Neural cell (in vitro differentiated cells): Measurements from ENCODE around the gene ZNF43. TPM values are rescaled to one million over a fixed set of nuclear protein-coding genes. Genes with fewer than 3 reads are reported as not detected.
A peak's percentile ranks its signal among the peaks of the same experiment; 100 is the strongest.

Source experiments
- H2AFZ ChIP-seq: fragments of 200-600, 300-800 bp; sonication (generic), shearing (Covaris generic); 2 replicates; pipeline ENCODE4 v1.6.0; 2014; ENCODE audit warnings: low read depth, mild to moderate bottlenecking, antibody characterized with exemption, low read length, moderate library complexity
- H3F3A ChIP-seq: fragments of 200-600 bp; shearing (Covaris generic); 2 replicates; pipeline ENCODE4 v1.6.1; 2016; ENCODE audit warnings: mild to moderate bottlenecking, moderate library complexity, mixed read lengths, antibody characterized with exemption, low read length; ENCODE audit not compliant: insufficient read depth, poor library complexity, severe bottlenecking
- H3K27ac ChIP-seq: fragments of 200-600, 300-800 bp; sonication (generic), shearing (Covaris generic); 2 replicates; pipeline ENCODE4 v1.5.1; 2014; ENCODE audit warnings: mild to moderate bottlenecking, low read length, moderate library complexity
- H3K27me3 ChIP-seq: fragments of 300-800, 200-600 bp; sonication (generic), shearing (Covaris generic); 2 replicates; pipeline ENCODE4 v1.6.0; 2014; ENCODE audit warnings: mild to moderate bottlenecking, low read depth, low read length, moderate library complexity; ENCODE audit not compliant: insufficient read depth
- H3K36me3 ChIP-seq: fragments of 300-800, 200-600 bp; sonication (generic), shearing (Covaris generic); 2 replicates; pipeline ENCODE4 v1.5.1; 2014; ENCODE audit warnings: mild to moderate bottlenecking, antibody characterized with exemption, low read length, moderate library complexity; ENCODE audit not compliant: insufficient read depth
- H3K4me2 ChIP-seq: fragments of 300-800, 200-600 bp; sonication (generic), shearing (Covaris generic); 2 replicates; pipeline ENCODE4 v1.6.0; 2014; ENCODE audit warnings: mild to moderate bottlenecking, low read length
- H3K4me3 ChIP-seq: fragments of 300-800, 200-600 bp; sonication (generic), shearing (Covaris generic); 2 replicates; pipeline ENCODE4 v1.5.1; 2014; ENCODE audit warnings: mild to moderate bottlenecking, low read length, moderate library complexity
- H3K79me2 ChIP-seq: fragments of 200-600 bp; shearing (Covaris generic); replicated peaks from 2 replicates; pipeline ENCODE4 v1.6.0; 2014; ENCODE audit warnings: mild to moderate bottlenecking, low read length, moderate library complexity; ENCODE audit not compliant: insufficient read depth
- H3K9ac ChIP-seq: fragments of 300-800, 200-600 bp; sonication (generic), shearing (Covaris generic); 2 replicates; pipeline ENCODE4 v1.6.1; 2016; ENCODE audit warnings: mild to moderate bottlenecking, low read length, mixed read lengths
- H3K9me2 ChIP-seq: fragments of 200-600 bp; shearing (Covaris generic); 2 replicates; pipeline ENCODE4 v1.6.1; 2016; ENCODE audit warnings: mild to moderate bottlenecking, low read length, mixed read lengths; ENCODE audit not compliant: insufficient read depth
- H3K9me3 ChIP-seq: fragments of 200-600, 300-800 bp; sonication (generic), shearing (Covaris generic); 2 replicates; pipeline ENCODE4 v1.6.1; 2016; ENCODE audit warnings: mild to moderate bottlenecking, mixed run types, low read length, moderate library complexity, mixed read lengths
- H4K20me1 ChIP-seq: fragments of 200-600 bp; shearing (Covaris generic); 2 replicates; pipeline ENCODE4 v1.6.1; 2016; ENCODE audit warnings: mild to moderate bottlenecking, mixed run types; ENCODE audit not compliant: insufficient read depth
- EP300 ChIP-seq: fragments of 450-650 bp; conservative IDR thresholded peaks from 2 replicates; pipeline ENCODE4 v1.6.1; 2014; ENCODE audit warnings: antibody characterized with exemption, mild to moderate bottlenecking, moderate library complexity; ENCODE audit not compliant: poor library complexity, severe bottlenecking
- EZH2 ChIP-seq: fragments of 200-600, 300-800 bp; shearing (Covaris generic), sonication (generic); IDR thresholded peaks from 2 replicates; pipeline ENCODE4 v1.6.1; 2014; ENCODE audit warnings: antibody characterized with exemption, low read length, borderline replicate concordance, mild to moderate bottlenecking; ENCODE audit not compliant: insufficient read depth, poor library complexity, severe bottlenecking
- MXI1 ChIP-seq: fragments of 450-650 bp; conservative IDR thresholded peaks from 2 replicates; pipeline ENCODE4 v1.6.1; 2014; ENCODE audit warnings: antibody characterized with exemption, mild to moderate bottlenecking; ENCODE audit not compliant: poor library complexity, severe bottlenecking
- POLR2AphosphoS5 ChIP-seq: IDR thresholded peaks from 2 replicates; pipeline ENCODE4 v1.6.1; 2012
- RAD21 ChIP-seq: fragments of 450-650 bp; conservative IDR thresholded peaks from 2 replicates; pipeline ENCODE4 v1.6.1; 2014; ENCODE audit warnings: antibody characterized with exemption, mild to moderate bottlenecking, moderate library complexity
- REST ChIP-seq: IDR thresholded peaks from 2 replicates; pipeline ENCODE4 v1.6.1; 2012; ENCODE audit warnings: borderline replicate concordance
- SMC3 ChIP-seq: fragments of 450-650 bp; conservative IDR thresholded peaks from 2 replicates; pipeline ENCODE4 v1.6.1; 2014; ENCODE audit warnings: antibody characterized with exemption, mild to moderate bottlenecking, moderate library complexity; ENCODE audit not compliant: poor library complexity
- TAF1 ChIP-seq: IDR thresholded peaks from 2 replicates; pipeline ENCODE4 v1.6.1; 2012; ENCODE audit warnings: low read depth
- polyA plus RNA-seq: library from polyadenylated mRNA; depleted of rRNA; stranded (reverse); fragments of >200 nt; gene quantifications from 2 replicates; pipeline ENCODE4 v1.2.3, GENCODE V29; 2014
- TF ChIP-seq, protein P1 (sequence below): fragments of 450-650 bp; IDR thresholded peaks from 2 replicates; pipeline ENCODE4 v1.5.1; 2014; ENCODE audit warnings: antibody characterized with exemption, mild to moderate bottlenecking, moderate library complexity; ENCODE audit not compliant: poor library complexity, severe bottlenecking

ZNF43 gene
- polyA plus RNA-seq, 1 donor from 2014 or later: 18.1 TPM

DNA sequence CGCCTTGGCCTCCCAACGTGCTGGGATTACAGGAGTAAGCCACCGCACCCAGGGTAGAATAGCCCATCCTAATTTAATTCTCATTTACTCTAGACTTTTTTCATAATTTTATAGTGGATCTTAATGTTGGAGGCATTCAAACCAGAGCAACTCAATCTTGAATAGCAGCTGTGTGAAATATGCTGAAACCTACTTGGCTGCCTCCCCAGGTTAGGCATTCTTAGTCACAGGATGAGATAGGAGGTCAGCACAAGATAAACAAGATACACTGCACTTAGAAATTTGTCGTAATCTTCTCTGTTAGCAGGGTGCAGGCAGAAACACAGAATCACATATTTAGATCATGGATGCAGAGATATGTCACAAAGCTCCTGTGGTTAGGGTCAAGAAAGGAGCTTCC is 2.7 kb upstream of the ZNF43 start:
- Histone ChIP-seq H3F3A (peaks cover 5% of the 10 kb centered on the region), H3K9me3 (peaks cover 2% of the 10 kb centered on the region), H3K27ac (no peak overlapping the region), H3K4me3 (no peak overlapping the region), H3K4me2 (no peak overlapping the region), H2AFZ (no peak overlapping the region), H3K79me2 (peaks cover 12% of the 10 kb centered on the region), H4K20me1 (no peaks in the 10 kb centered on the region), H3K9me2 (no peaks in the 10 kb centered on the region), H3K36me3 (peaks cover 26% of the 10 kb centered on the region), H3K27me3 (no peaks in the 10 kb centered on the region), H3K9ac (no peak overlapping the region)
- no peak for TF ChIP-seq SMC3
- no peak for TF ChIP-seq POLR2AphosphoS5
- TF ChIP-seq EP300: no peak
- no peak for TF ChIP-seq RAD21

GRCh38 chr19:21835429-21835809 is 563 bp downstream of the ZNF43 start:
- no peaks in the 10 kb centered on the region for H4K20me1 ChIP-seq
- TF ChIP-seq, protein P1, sequence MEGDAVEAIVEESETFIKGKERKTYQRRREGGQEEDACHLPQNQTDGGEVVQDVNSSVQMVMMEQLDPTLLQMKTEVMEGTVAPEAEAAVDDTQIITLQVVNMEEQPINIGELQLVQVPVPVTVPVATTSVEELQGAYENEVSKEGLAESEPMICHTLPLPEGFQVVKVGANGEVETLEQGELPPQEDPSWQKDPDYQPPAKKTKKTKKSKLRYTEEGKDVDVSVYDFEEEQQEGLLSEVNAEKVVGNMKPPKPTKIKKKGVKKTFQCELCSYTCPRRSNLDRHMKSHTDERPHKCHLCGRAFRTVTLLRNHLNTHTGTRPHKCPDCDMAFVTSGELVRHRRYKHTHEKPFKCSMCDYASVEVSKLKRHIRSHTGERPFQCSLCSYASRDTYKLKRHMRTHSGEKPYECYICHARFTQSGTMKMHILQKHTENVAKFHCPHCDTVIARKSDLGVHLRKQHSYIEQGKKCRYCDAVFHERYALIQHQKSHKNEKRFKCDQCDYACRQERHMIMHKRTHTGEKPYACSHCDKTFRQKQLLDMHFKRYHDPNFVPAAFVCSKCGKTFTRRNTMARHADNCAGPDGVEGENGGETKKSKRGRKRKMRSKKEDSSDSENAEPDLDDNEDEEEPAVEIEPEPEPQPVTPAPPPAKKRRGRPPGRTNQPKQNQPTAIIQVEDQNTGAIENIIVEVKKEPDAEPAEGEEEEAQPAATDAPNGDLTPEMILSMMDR: no peak
- TF ChIP-seq TAF1 (no peak), EP300 (no peak), EZH2 (no peak), SMC3 (no peak), REST (no peak), RAD21 (no peak)
- peak overlapping the region; percentile 92 for H2AFZ ChIP-seq
- peaks cover 2% of the 10 kb centered on the region for H3K9me3 ChIP-seq
- no peaks in the 10 kb centered on the region for H3K27me3 ChIP-seq
- no peaks in the 10 kb centered on the region for H3K9me2 ChIP-seq
- H3K27ac ChIP-seq: peak overlapping the region; percentile 96
- peak overlapping the region; percentile 62 for H3K4me2 ChIP-seq
- peaks cover 5% of the 10 kb centered on the region for H3F3A ChIP-seq
- H3K79me2 ChIP-seq: peaks cover 39% of the 10 kb centered on the region
- H3K4me3 ChIP-seq: peak overlapping the region; percentile 80
- H3K36me3 ChIP-seq: peaks cover 13% of the 10 kb centered on the region
- peak overlapping the region; percentile 91 for H3K9ac ChIP-seq

DNA sequence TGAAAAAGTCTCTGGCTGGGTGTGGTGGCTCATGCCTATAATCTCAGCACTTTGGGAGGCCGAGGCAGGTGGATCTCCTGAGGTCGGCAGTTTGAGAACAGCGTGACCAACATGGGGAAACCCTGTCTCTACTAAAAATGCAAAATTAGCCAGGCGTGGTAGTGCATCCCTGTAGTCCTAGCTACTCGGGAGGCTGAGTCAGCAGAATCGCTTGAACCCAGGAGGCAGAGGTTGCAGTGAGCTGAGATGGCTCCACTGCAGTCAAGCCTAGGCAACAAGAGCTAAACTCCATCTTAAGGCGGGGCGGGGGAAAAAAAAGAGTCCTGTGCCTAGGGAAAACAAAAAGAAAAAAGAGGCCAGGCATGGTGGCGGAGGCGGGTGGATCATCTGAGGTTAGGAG is 2.2 kb downstream of the ZNF43 start:
- no peaks in the 10 kb centered on the region for H3K27me3 ChIP-seq
- H2AFZ ChIP-seq: no peak overlapping the region
- no peak overlapping the region for H3K4me2 ChIP-seq
- H3K9me3 ChIP-seq: peaks cover 2% of the 10 kb centered on the region
- H3K9ac ChIP-seq: no peak overlapping the region
- H4K20me1 ChIP-seq: no peaks in the 10 kb centered on the region
- no peaks in the 10 kb centered on the region for H3K9me2 ChIP-seq
- H3K79me2 ChIP-seq: peaks cover 54% of the 10 kb centered on the region
- no peak overlapping the region for H3K4me3 ChIP-seq
- no peaks in the 10 kb centered on the region for H3K36me3 ChIP-seq
- TF ChIP-seq SMC3 (no peak), TAF1 (no peak), EZH2 (no peak), POLR2AphosphoS5 (no peak), REST (no peak), EP300 (no peak), MXI1 (no peak), RAD21 (no peak)
- TF ChIP-seq, protein P1: no peak
- peaks cover 5% of the 10 kb centered on the region for H3F3A ChIP-seq
- H3K27ac ChIP-seq: no peak overlapping the region
